H1 (cell line): ENCODE measurements around the gene EDC3. TPM values are rescaled to one million over a fixed set of nuclear protein-coding genes. Genes with fewer than 3 reads are reported as not detected.
A peak's percentile ranks its signal among the peaks of the same experiment; 100 is the strongest.

Experiments used
- CTCF ChIA-PET: fragments of 300-600 bp; sonication (Branson Sonifier 250); formaldehyde crosslinking; loops from one replicate; lab custom pipeline; 2021; ENCODE audit not compliant: partially characterized antibody; lab: Charles Lee
- POLR2A ChIA-PET: fragments of 300-600 bp; sonication (Branson Sonifier 250); formaldehyde crosslinking; loops from one replicate; lab custom pipeline; 2021; ENCODE audit warnings: inconsistent platforms; ENCODE audit not compliant: partially characterized antibody; lab: Charles Lee
- DNase-seq, 2 experiments: peaks; one replicate each; pipeline versions ENCODE4 v3.0.0 to v3.0.0-alpha.2; 2010 to 2022; ENCODE audit warnings: low spot score in 2 of 2, low read depth in 1 of 2, mixed read lengths in 1 of 2
- FAIRE-seq: peaks from 2 replicates; lab custom pipeline; 2011; peaks lifted over from hg19 to GRCh38; lab: Jason Lieb, UNC
- H2AFZ ChIP-seq: 2 replicates; pipeline ENCODE4 v1.8.1; 2012; ENCODE audit warnings: low read length, inconsistent platforms
- H2AK5ac ChIP-seq: 2 replicates; pipeline ENCODE4 v1.6.1; 2013; ENCODE audit warnings: low read depth, low read length
- H2BK120ac ChIP-seq: replicated peaks from 2 replicates; pipeline ENCODE3; 2013; ENCODE audit warnings: low read depth, low read length, inconsistent platforms
- H2BK12ac ChIP-seq: 2 replicates; pipeline ENCODE4 v1.6.1; 2013; ENCODE audit warnings: low read depth, low read length
- H2BK15ac ChIP-seq: 2 replicates; pipeline ENCODE4 v1.6.1; 2013; ENCODE audit warnings: low read length
- H2BK20ac ChIP-seq: 2 replicates; pipeline ENCODE4 v1.6.1; 2013; ENCODE audit warnings: low read length
- H2BK5ac ChIP-seq: 2 replicates; pipeline ENCODE4 v1.6.1; 2013; ENCODE audit warnings: low read depth, low read length
- H3K14ac ChIP-seq: 2 replicates; pipeline ENCODE4 v1.6.1; 2013; ENCODE audit warnings: inconsistent platforms; ENCODE audit not compliant: insufficient read length
- H3K18ac ChIP-seq: 2 replicates; pipeline ENCODE4 v1.6.1; 2013; ENCODE audit warnings: low read length; ENCODE audit errors: extremely low read depth
- H3K23ac ChIP-seq: 2 replicates; pipeline ENCODE4 v1.6.1; 2013; ENCODE audit warnings: inconsistent platforms; ENCODE audit not compliant: insufficient read length
- H3K23me2 ChIP-seq: 2 replicates; pipeline ENCODE4 v1.6.1; 2013; ENCODE audit warnings: low read depth, low read length
- H3K27ac ChIP-seq: 2 replicates; pipeline ENCODE4 v1.6.1; 2011; ENCODE audit warnings: low read depth, low read length, inconsistent platforms
- H3K27me3 ChIP-seq, 4 experiments: replicated peaks in 1 of 4; 1 replicate in 1 of 4; 2 replicates in 3 of 4; pipeline versions ENCODE4 v1.6.1 to v1.8.1; 2011 to 2013; ENCODE audit warnings: low read length in 3 of 4, mild to moderate bottlenecking in 3 of 4, inconsistent platforms in 2 of 4, mixed read lengths in 2 of 4, moderate library complexity in 1 of 4; ENCODE audit not compliant: control insufficient read depth in 3 of 4, insufficient read depth in 3 of 4; ENCODE audit errors: extremely low read depth in 1 of 4
- H3K36me3 ChIP-seq, 4 experiments: 2 replicates each; pipeline versions ENCODE4 v1.6.1 to v1.8.1; 2011 to 2013; ENCODE audit warnings: mild to moderate bottlenecking in 4 of 4, low read length in 3 of 4, moderate library complexity in 2 of 4, control low read depth in 1 of 4, inconsistent platforms in 1 of 4; ENCODE audit not compliant: insufficient read depth in 4 of 4, control insufficient read depth in 2 of 4
- H3K4ac ChIP-seq: replicated peaks from 2 replicates; pipeline ENCODE3; 2013; ENCODE audit warnings: low read length, low read depth, mixed read lengths, inconsistent platforms; ENCODE audit not compliant: insufficient read length
- H3K4me1 ChIP-seq, 4 experiments: replicated peaks in 1 of 4; 1 replicate in 1 of 4; 2 replicates in 3 of 4; pipeline versions ENCODE4 v1.6.1 to v1.8.1; 2011 to 2013; ENCODE audit warnings: low read length in 3 of 4, inconsistent platforms in 2 of 4, mixed read lengths in 1 of 4; ENCODE audit not compliant: insufficient read depth in 4 of 4, control insufficient read depth in 3 of 4
- H3K4me2 ChIP-seq, 2 experiments: 2 replicates each; pipeline versions ENCODE4 v1.6.1 to v1.8.1; 2011 to 2013; ENCODE audit warnings: low read depth in 2 of 2, low read length in 2 of 2, control low read depth in 1 of 2, inconsistent platforms in 1 of 2, mild to moderate bottlenecking in 1 of 2; ENCODE audit not compliant: insufficient read depth in 1 of 2
- H3K4me3 ChIP-seq, 4 experiments: fragments of 200-600, 300-600 bp in 1 of 4; sonication (generic), shearing (Covaris generic), sonication (Bioruptor Twin) in 1 of 4; 2 replicates each; pipeline versions ENCODE4 v1.5.1 to v1.8.1; 2011 to 2016; ENCODE audit warnings: low read length in 4 of 4, low read depth in 3 of 4, control low read depth in 2 of 4, inconsistent platforms in 2 of 4, mild to moderate bottlenecking in 2 of 4, mixed read lengths in 1 of 4, moderate library complexity in 1 of 4; ENCODE audit not compliant: insufficient read depth in 2 of 4; ENCODE audit errors: extremely low read depth in 1 of 4
- H3K56ac ChIP-seq: replicated peaks from 2 replicates; pipeline ENCODE3; 2013; ENCODE audit warnings: low read depth, mild to moderate bottlenecking, mixed read lengths, low read length, inconsistent platforms; ENCODE audit not compliant: insufficient read length
- H3K79me1 ChIP-seq: 2 replicates; pipeline ENCODE4 v1.6.1; 2013; ENCODE audit warnings: low read depth, low read length, control low read depth
- H3K79me2 ChIP-seq, 2 experiments: 2 replicates each; pipeline versions ENCODE4 v1.6.1 to v1.8.1; 2012 to 2013; ENCODE audit warnings: low read length in 2 of 2, mild to moderate bottlenecking in 2 of 2, inconsistent platforms in 1 of 2; ENCODE audit not compliant: insufficient read depth in 2 of 2, control insufficient read depth in 1 of 2
- H3K9ac ChIP-seq, 4 experiments: replicated peaks in 1 of 4; 1 replicate in 1 of 4; 2 replicates in 3 of 4; pipeline versions ENCODE4 v1.6.1 to v1.8.1; 2011 to 2013; ENCODE audit warnings: low read depth in 3 of 4, low read length in 3 of 4, control low read depth in 2 of 4, mild to moderate bottlenecking in 2 of 4, moderate library complexity in 2 of 4, inconsistent platforms in 1 of 4; ENCODE audit errors: extremely low read depth in 1 of 4
- H3K9me3 ChIP-seq, 2 experiments: 2 replicates each; pipeline versions ENCODE4 v1.6.1 to v1.8.1; 2012 to 2013; ENCODE audit warnings: mild to moderate bottlenecking in 2 of 2, moderate library complexity in 2 of 2, control low read depth in 1 of 2, inconsistent platforms in 1 of 2, low read depth in 1 of 2, low read length in 1 of 2, mixed read lengths in 1 of 2; ENCODE audit not compliant: insufficient read depth in 2 of 2
- H4K20me1 ChIP-seq, 2 experiments: replicated peaks in 1 of 2; 2 replicates each; pipeline versions ENCODE3 to v1.8.1; 2011 to 2013; ENCODE audit warnings: inconsistent platforms in 2 of 2, low read length in 2 of 2, mild to moderate bottlenecking in 1 of 2; ENCODE audit not compliant: insufficient read depth in 2 of 2, control insufficient read depth in 1 of 2
- H4K5ac ChIP-seq: 2 replicates; pipeline ENCODE4 v1.6.1; 2013; ENCODE audit warnings: low read length, low read depth, mixed read lengths, inconsistent platforms; ENCODE audit not compliant: insufficient read length
- H4K8ac ChIP-seq: 2 replicates; pipeline ENCODE4 v1.8.0; 2013; ENCODE audit warnings: mild to moderate bottlenecking, moderate library complexity, low read length, inconsistent platforms; ENCODE audit not compliant: insufficient read depth; ENCODE audit errors: extremely low read depth
- H4K91ac ChIP-seq: replicated peaks from 2 replicates; pipeline ENCODE3; 2013; ENCODE audit warnings: low read length, mixed read lengths, inconsistent platforms; ENCODE audit not compliant: insufficient read length
- KDM1A ChIP-seq: fragments of 200-600, 300-600 bp; sonication (generic); IDR thresholded peaks from 2 replicates; pipeline ENCODE4 v1.7.1; 2016; ENCODE audit warnings: mild to moderate bottlenecking, low read length, borderline replicate concordance
- NANOG ChIP-seq: IDR thresholded peaks from 2 replicates; pipeline ENCODE4 v1.6.1; 2011; ENCODE audit warnings: low read length, low read depth, mild to moderate bottlenecking, inconsistent platforms; ENCODE audit not compliant: insufficient read depth, poor library complexity, severe bottlenecking
- POLR2AphosphoS5 ChIP-seq: IDR thresholded peaks from 2 replicates; pipeline ENCODE4 v1.6.1; 2011; ENCODE audit warnings: low read depth, low read length
- YY1 ChIP-seq: IDR thresholded peaks from 2 replicates; pipeline ENCODE4 v1.6.1; 2011; ENCODE audit warnings: low read depth, mild to moderate bottlenecking, low read length
- WGBS, 2 experiments: shearing (Covaris generic) in 1 of 2; methylation state at CpG; one replicate each; pipeline versions ENCODE4 v1.1.6 to v1.1.7; 2013 to 2015; ENCODE audit warnings: low lambda C conversion rate in 2 of 2, mixed read lengths in 2 of 2, inconsistent platforms in 1 of 2, low coverage in 1 of 2, missing lambda C conversion rate in 1 of 2; ENCODE audit not compliant: insufficient replicate concordance in 2 of 2, insufficient coverage in 1 of 2, insufficient read length in 1 of 2; ENCODE audit errors: extremely low coverage in 1 of 2, missing lambda C conversion rate in 1 of 2; 5-methylcytosine and 5-hydroxymethylcytosine counted together
- polyA plus RNA-seq, 7 experiments: library from polyadenylated mRNA; depleted of rRNA in 3 of 7; stranded (reverse) in 5 of 7; unstranded in 2 of 7; fragments of >200 nt in 5 of 7; fragments of 200-250 nt in 2 of 7; gene quantifications; 1 replicate in 5 of 7; 2 replicates in 1 of 7; 4 replicates in 1 of 7; pipeline versions ENCODE4 v1.2.1 to v1.2.3, GENCODE V29; 2011 to 2013; ENCODE audit warnings: missing spikeins in 2 of 7, mixed read lengths in 2 of 7
- total RNA-seq: library from RNA; stranded (reverse); fragmentation: NEBNext Ultra II Directional; extraction: Animal tissue kit (Norgen Biotek cat#: 25700); gene quantifications from 2 replicates; pipeline ENCODE4 v1.2.1, GENCODE V29; 2021

EDC3 gene
- total and polyA plus RNA-seq, 2 of the 8 experiments (the other 6 are each of a cell fraction or from before 2014, with no cell fraction given) = 45.0 to 50.8 TPM

GRCh38 chr15:74642348-74642733 is 53.5 kb downstream of the EDC3 start:
- Histone ChIP-seq H2BK120ac (no peak overlapping the region), H3K23me2 (no peaks in the 10 kb centered on the region), H4K20me1 (peaks cover 3 to 6% of the 10 kb centered on the region in 2 experiments), H2AFZ (no peak overlapping the region), H3K79me1 (peaks cover 6% of the 10 kb centered on the region; the same call in 1 of the 2 replicates), H2BK12ac (no peak overlapping the region), H3K27me3 (no peaks in the 10 kb centered on the region), H4K91ac (no peak overlapping the region), H3K4ac (no peak overlapping the region), H4K8ac (no peak overlapping the region), H3K23ac (no peak overlapping the region), H3K36me3 (peaks cover 0 to 16% (median 2%) of the 10 kb centered on the region in 4 experiments; a peak in 4 of 8 replicates), H3K4me1 (peaks cover 0 to 13% (median 11%) of the 10 kb centered on the region in 4 experiments; a peak in 4 of 7 replicates), H2AK5ac (no peak overlapping the region), H3K79me2 (0 out of 4 replicates have a peak, but pooled peaks cover 0 to 6% of the 10 kb centered on the region in 2 experiments), H4K5ac (no peak overlapping the region), H3K4me3 (no peak overlapping the region), H2BK15ac (no peak overlapping the region), H3K56ac (no peak overlapping the region), H2BK5ac (no peak overlapping the region; the same call in 1 of the 2 replicates), H3K14ac (no peak overlapping the region), H3K9me3 (no peaks in the 10 kb centered on the region), H3K27ac (no peak overlapping the region), H3K18ac (no peak overlapping the region), H3K4me2 (peak overlapping the region; percentile 36), H2BK20ac (no peak overlapping the region), H3K9ac (0 out of 7 replicates have a peak overlapping the region, but pooled peaks of 2 of the 4 experiments have one; percentile 15 to 22)
- POLR2A ChIA-PET = interaction anchor here (1.1 to 5.3 kb wide), 5 partner anchors 14 to 120 kb away, joined by 3 to 32 read pairs (median 4); no protein-coding TSS in a partner anchor
- DNase-seq (no peak), FAIRE-seq (no peak)
- WGBS, 2 experiments = 86% methylated on average over 4 of the region's 4 CpGs; no CpG with 5 or more reads in 1 of the 2 experiments
- CTCF ChIA-PET = interaction anchor here (0.7 to 37.5 kb wide), 4 partner anchors 10 to 132 kb away, joined by 3 to 1439 read pairs (median 272); partner anchors contain the start of genes CLK3, CSK, CYP1A1 and CYP1A2
- TF ChIP-seq KDM1A (no peak), NANOG (no peak), YY1 (no peak), POLR2AphosphoS5 (no peak)
